HFF-Myc (cell line): ENCODE results near the gene TESK2.

Source experiments
- DNase-seq: peaks from one replicate; pipeline ENCODE4 v3.0.0-alpha.2; 2011; ENCODE audit warnings: low read depth; ENCODE audit errors: extremely low read depth
- H3K4me3 ChIP-seq: replicated peaks from 2 replicates; pipeline ENCODE4 v1.5.1; 2011; ENCODE audit warnings: low read depth, mild to moderate bottlenecking, control low read depth, low read length
- CTCF ChIP-seq: IDR thresholded peaks from 2 replicates; pipeline ENCODE4 v1.5.1; 2012; ENCODE audit warnings: mild to moderate bottlenecking, low read depth, low read length, control low read depth; ENCODE audit errors: missing control alignments

Gene TESK2

GRCh38 chr1:45512641-45513054 is 21.7 kb upstream of the TESK2 start:
- peak; percentile 78 for TF ChIP-seq CTCF

GRCh38 chr1:45510972-45511527 is 20.1 kb upstream of the TESK2 start:
- no peak for TF ChIP-seq CTCF
- no peak for DNase-seq
- H3K4me3 ChIP-seq: no peak overlapping the region

More at GRCh38 chr1:45512641-45513054, 21.7 kb upstream of the TESK2 start:
- no peak overlapping the region for H3K4me3 ChIP-seq
- DNase-seq: peak; percentile 38

GRCh38 chr1:45510036-45510971 is 19.3 kb upstream of the TESK2 start:
- no peak for TF ChIP-seq CTCF
- H3K4me3 ChIP-seq: no peak overlapping the region
- no peak for DNase-seq

GRCh38 chr1:45508295-45509151 is 17.6 kb upstream of the TESK2 start:
- DNase-seq: no peak
- no peak overlapping the region for H3K4me3 ChIP-seq
- peak; percentile 4 for TF ChIP-seq CTCF

GRCh38 chr1:45507893-45508292 is 16.9 kb upstream of the TESK2 start:
- H3K4me3 ChIP-seq: no peak overlapping the region
- no peak for DNase-seq
- TF ChIP-seq CTCF: no peak

- no peak for DNase-seq
- no peak for TF ChIP-seq CTCF
- no peak overlapping the region for H3K4me3 ChIP-seq
These were observed 16.2 kb upstream of the TESK2 start for GRCh38 chr1:45507195-45507594.
